Activated CD4-positive, CD25-positive, alpha-beta regulatory T cell treated with anti-CD3 and anti-CD28 coated beads, Interleukin-2, amount 50 U/mL, for 24 hours (primary cell): ENCODE data around the gene PHF5A.
A peak's percentile ranks its signal among the peaks of the same experiment; 100 is the strongest.

Experiments
- ATAC-seq, 2 donors: fragments of 150-1000 bp; cut with Tn5 transposase; one replicate each; pipeline ENCODE4 v1.10.0; 2021; ENCODE audit warnings: mild to moderate bottlenecking in 1 of 2, moderate library complexity in 1 of 2

PHF5A gene, protein sequence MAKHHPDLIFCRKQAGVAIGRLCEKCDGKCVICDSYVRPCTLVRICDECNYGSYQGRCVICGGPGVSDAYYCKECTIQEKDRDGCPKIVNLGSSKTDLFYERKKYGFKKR

DNA sequence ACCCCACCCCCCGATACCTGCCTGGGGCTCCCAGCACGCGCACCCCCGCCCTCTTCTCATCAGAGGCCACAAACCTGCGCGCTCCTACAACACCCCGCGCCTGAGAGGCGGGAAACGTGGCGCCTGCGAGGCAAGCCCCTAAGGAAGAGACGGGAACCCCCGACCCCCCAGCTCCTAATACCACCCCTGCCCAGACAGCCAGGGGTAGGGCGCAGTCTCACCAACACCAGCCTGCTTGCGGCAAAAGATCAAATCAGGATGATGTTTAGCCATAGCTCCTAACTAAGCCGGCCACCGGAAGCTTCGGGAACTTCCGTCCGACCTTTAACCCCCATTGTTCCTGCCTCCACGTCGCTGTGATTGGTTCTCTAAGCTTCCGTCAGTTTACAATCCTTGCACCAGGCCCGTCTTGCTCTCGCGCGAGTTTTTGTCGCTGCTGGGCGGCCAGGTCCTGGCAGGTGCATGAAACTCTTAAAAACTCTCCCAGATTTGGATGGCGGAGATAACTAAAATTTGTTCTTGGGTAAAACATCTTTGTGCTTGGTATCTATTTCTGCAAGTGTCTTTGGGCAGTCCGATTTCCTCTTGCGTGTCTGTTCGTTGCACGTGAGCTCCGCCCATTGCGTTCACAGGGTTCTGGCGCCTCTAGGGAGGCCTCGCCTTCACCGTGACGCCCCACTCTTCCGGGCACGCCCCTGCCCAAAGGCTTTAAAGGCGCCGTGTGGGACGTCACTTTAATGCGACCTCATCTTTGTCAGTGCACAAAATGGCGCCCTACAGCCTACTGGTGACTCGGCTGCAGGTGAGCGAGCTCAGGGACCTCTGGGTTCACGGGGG, at the start of gene PHF5A, which contains the start of gene ACO2:
TSS of gene PHF5A (minus strand) at position 312 of the 837 bp plus-strand sequence. CDS start at position 273, 39 bp downstream.
TSS of gene ACO2 (plus strand) at position 737 of the 837 bp plus-strand sequence. CDS start at position 767, 30 bp downstream.
- peak; percentile 92 to 94 for ATAC-seq

DNA sequence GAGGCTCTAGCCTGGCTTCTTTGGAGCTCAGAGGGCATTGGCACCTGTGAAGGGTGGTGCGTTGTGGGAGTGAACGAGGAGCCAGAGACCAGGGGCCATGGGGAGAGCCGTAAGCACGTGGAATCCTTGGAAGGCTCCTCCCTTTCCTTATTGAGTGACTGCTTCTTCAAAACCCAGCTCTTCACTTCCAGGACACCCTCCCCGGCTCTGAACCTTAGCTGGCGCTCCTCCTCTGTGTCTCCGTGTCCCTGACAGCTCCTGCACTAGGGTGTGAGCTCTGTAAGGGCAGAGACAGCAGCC, 49.5 kb upstream of the PHF5A start:
- no peak for ATAC-seq

DNA sequence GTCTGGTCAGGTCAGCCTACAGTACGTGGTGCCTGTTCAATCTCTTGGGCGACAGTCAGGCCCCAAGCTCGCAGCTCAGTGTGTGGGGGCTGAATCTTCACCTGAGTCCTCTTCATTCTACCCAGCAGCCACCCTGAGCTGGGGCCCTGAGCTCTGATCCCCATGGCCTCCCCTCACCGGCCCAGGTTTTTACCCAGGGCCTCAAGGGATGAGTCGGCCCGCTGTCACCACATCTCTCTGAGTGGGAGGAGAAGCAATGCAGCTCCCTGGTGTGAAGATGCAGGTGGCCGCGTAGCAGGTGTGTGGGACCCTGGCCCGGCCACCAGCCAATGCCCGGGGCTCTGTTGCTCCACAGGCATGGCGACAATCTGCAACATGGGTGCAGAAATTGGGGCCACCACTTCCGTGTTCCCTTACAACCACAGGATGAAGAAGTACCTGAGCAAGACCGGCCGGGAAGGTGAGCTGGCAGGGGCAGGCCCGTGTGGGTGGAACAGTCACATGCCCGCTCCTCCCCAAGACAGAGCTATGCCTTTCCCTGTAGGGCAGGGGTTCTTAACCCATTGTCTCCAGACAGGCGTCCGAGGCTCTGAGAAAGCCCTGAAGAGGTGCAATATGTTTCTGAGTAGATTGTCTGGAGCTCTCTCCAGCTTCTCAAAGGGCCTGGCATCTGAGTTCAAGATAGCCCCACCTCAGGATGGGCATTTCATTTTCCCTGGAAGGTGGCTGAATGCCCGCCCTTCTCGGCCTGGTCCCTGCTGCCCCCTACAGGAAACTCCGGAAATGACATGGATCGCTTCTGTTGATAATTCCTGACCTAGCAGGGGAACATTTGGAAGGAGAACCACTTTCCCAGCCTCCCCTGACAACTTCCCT, 48.9 kb upstream of the PHF5A start:
- peak; percentile 71 to 72 for ATAC-seq

DNA sequence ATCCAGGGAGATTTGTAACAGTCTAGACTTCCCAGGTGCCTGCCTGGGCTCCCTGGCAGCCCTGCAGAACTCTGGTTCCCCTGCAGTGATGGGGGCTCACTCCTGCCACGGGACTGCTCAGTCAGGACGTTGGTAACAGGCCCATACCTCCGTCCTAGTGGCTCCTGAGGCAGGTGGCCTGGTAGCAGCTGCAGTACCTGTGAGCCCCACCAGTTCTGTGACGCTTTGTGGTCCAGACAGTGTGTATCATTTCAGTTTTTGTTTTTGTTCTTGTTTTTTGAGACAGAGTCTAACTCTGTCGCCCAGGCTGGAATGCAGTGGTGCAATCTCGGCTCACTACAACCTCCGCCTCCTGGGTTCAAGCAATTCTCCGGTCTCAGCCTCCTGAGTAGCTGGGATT, 48.0 kb upstream of the PHF5A start:
- ATAC-seq = peak in 1 of 2 donors; percentile 18

DNA sequence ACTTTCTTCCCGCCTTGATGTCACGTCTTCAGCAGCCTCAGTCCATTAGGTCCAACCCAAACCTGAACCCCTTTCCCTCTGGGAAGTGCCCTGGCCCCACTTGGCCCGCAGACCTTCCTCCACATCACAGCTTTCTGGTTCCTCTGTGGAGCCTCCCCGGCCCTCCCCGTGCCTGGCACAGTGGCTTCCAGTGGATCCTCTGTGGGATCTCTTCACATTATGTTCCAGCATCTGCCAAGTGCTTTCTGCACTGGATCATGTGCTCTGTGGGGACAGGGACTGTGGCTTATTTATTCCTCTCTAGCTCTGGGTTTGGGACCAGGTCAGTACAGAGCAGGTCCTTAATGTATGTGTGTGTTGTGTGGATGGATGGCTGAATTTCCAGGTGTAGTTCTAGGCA, 44.9 kb upstream of the PHF5A start:
- no peak for ATAC-seq

DNA sequence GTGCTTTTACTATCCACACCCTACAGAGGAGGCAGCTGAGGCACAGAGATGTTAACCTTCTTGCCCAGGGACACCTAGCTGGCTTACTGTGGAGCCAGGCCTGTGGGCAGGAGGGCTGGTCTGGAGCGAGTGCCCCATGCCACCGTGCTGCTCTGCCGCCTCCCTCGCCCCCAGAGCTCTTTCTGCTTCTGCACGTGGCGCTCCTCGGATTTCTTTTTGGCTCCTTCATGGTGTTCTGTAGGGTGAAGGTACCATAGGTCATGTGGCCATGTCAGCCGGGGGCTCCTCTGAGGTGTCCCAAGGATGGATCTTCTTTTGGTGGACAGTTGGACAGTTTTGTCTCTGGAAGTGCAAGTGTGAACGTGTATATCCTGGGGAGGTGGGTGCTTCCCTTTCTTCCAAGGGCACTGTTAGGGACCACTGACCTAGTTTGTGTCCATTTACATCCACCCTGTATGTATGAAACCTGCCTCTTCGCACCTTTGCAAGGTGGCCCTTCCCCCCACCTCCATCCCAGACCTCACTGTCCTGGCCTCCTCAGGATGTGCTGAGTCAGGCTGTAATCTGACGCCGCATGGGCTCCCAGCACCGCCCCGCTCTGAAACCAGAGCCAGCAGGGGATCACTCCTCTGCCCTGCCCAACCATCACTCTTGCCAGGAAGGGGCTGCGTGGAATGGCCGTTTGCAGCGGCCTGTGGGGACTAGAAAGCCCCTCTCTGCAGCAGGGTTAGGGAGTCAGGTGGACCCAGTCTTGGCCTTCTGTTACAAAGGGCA, 44.1 kb upstream of the PHF5A start:
- no peak for ATAC-seq

DNA sequence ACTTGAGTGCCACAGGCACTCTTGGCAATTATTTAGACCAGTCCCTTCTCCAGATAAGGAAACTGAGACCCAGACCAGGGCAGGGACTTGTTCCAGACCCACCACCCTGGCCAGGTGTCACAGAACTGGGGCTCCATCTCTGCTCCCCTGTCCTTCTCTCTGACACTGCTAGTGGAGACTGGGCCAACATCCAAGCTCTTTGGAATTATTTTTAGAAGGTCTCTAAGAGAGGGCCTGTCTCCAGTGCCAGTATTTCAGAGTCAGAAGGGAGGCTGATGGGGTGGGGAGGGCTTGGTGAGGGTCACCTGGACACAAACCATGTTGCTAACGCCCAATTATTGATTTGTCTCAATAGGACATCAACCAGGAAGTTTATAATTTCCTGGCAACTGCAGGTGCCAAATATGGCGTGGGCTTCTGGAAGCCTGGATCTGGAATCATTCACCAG, 43.1 kb upstream of the PHF5A start:
- ATAC-seq = no peak

DNA sequence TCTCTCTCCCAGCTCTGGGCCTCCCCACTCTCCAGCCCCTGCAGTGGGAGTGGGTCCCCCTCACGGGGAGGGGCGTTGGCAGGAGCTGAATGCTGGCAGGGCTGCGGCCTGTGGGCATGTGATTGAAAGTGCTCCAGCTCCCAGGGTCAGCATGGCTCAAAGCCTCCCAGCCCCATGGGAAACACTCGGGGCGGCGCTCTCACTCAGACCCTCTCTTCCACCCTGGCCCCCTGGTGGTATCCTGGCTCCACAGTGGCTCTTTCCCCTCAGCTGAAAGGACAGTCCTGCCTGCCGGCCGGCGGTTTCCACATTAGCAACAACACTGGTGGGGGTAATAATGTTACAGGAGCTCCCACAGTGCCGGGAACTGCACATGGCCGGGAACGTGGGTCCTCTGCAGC, 40.3 kb upstream of the PHF5A start:
- no peak for ATAC-seq

DNA sequence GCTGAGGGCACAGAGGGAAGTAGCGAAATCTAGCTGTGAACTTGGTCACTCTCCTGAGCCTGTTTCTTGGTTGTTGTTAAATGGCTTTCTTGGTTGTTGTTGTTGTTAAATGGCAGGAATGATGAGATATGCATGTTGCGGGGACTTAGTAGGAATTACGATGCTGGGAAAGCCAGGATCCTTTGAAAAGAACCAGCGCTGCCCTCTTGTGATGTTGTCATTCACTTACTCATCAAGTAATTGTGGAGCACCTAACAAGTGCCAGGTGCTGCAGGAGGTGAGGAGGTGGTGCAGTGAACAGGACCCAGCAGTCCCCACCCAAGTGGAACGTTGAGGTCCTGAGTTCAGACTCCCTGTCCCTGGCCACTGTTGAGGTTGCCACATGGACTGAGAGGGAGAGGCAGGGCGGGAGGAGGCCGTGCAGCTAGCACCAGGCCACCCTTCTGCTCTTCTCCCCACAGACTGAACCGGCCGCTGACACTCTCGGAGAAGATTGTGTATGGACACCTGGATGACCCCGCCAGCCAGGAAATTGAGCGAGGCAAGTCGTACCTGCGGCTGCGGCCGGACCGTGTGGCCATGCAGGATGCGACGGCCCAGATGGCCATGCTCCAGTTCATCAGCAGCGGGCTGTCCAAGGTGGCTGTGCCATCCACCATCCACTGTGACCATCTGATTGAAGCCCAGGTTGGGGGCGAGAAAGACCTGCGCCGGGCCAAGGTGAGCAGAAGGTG, 39.0 kb upstream of the PHF5A start:
- ATAC-seq = no peak

DNA sequence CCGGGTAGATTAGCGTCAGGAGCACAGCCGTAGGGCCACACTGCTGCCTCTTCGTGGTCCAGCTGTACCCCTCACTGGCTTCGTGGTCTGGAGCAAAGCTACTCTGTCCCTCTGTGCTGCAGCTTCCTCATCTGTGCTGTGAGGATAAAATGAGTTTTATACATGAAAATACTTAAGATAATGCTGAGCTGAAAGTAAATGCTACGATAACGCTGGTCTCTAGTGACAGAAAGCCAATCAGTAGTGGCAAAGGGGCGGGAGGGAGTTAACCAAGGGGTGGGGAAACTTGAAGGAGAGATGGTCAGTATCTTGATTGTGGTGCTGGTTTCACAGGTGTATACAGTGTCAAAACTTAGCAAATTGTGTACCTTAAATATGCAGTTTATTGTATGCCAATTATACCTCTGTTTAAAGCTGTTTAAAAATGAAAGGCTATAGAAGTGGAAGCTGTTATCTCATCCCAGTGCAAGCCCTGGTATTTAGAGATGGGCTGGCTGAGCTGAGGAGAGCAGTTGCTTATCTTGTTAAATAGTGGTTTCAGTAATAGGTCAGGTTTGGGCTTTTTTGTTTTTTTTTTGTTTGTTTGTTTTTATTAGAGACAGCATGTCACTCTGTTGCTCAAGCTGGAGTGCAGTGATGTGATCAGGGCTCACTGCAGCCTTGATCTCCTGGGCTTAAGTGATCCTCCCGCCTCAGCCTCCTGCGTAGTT, 37.2 kb upstream of the PHF5A start:
- no peak for ATAC-seq

DNA sequence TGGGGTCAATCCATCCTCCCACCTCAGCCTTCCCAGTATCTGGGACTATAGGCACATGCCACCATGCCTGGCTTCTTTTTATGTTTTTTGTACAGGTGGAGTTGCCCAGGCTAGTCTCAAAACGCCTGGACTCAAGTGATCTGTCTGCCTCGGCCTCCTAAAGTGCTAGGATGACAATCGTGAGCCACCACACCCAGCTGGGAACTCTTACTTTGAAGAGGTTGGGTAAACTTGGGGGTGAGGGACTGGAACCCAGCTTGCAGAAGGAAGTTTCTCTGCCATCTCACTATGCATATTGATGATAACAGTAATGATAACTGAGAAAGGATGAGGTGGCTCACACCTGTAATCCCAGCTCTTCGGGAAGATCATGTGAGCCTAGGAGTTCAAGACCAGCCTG, 36.3 kb upstream of the PHF5A start:
- no peak for ATAC-seq

DNA sequence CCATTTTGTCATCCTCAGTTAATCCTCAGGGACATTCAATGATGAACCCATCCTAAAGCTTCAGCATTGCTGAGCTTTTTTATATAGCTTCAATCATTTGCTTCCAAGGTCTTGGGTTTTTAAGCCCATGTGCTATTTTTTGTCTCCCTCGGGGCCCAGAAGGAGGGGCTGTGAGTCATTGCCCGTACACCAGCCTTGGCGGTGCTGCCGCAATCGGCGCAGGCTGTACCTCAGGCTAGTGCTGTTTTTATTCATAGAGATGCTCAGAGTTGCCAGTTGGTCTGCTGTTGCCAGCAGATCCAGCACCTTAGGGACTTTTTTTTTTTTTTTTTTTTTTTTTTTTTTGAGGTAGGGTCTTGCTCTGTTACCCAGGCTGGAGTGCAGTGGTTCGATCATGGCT, 35.9 kb upstream of the PHF5A start:
- ATAC-seq = no peak

DNA sequence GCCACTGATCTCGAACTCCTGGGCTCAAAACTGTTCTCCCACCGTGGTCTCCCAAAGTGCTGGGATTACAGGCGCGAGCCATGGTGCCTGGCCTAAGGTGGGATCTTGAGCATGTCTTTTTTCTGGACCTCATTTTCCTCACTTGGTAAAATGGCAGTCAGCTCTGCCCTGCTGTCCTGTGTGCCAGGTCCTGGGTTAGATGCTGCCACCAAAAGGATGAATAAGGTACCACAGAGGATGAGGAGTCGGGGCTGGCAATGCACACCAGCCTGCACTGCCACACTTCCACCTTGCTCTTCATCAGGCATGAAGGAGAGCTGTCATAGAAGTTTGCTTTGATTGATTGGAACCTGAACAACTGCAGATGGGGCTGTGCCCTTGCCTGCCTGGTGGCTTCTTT, 32.7 kb upstream of the PHF5A start:
- ATAC-seq = peak in 1 of 2 donors; percentile 51

DNA sequence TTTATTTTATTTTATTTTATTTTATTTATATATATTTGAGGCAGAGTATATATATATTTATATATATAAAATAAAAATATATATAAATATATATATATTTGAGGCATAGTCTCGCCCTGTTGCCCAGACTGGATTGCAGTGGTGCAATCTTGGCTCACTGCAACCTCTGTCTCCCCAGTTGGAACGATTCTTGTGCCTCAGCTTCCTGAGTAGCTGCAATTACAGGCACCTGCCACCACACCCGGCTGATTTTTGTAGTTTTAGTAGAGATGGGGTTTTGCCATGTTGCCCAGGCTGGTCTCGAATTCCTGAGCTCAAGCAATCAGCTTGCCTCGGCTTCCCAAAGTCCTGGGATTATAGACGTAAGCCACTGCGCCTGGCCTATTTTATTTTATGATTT, 31.8 kb upstream of the PHF5A start:
- ATAC-seq = no peak

DNA sequence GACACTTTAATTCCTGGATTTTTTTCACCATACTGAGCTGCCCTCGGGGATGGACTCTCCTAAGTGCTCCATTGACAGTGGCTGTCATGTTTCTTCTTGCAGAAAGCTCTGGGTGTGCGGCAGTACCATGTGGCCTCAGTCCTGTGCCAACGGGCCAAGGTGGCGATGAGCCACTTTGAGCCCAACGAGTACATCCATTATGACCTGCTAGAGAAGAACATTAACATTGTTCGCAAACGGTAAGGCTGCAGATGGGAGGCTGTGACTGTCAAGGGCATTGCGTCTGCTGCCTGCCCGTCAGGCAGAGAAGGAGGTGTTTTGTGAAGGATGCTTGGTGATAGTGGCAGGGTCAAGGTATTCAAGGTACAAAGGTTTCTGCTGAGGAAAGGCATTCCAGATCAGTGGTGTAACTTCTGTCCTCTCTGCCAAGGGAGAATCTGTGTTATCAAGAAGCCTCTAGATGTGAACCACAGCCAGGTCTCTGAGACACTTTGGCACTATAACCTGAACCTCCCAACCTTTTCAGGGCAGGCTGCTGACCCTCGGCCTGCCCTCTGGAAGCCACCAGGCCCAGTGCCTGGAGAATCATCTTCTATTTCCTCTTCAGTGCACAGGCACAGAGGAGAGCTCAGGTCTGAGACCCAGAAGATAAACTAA, 31.3 kb upstream of the PHF5A start:
- ATAC-seq = no peak

DNA sequence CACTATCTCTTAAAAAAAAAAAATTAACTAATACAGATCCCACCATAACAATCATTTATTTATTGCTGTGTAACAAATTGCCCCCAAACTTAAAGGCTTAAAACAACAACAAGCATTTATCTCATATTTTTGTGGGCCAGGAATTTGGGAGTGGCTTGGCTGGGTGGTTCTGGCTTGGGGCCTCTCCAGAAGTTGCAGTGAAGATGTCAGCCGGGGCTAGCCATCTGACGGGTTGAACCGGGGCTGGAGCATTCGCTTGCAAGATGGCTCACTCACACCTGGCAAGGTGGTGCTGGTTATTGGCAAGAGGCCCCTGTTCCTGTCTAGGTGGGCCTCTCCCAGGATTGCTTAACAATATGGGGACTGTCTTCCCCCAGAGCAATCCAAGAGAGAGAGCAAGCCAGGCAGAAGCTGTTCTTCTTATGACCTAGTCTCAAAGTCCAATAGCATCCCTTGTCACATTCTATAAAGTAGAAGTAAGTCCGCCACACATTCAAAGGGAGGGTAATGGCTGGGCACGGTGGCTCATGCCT, 29.9 kb upstream of the PHF5A start:
- no peak for ATAC-seq

DNA sequence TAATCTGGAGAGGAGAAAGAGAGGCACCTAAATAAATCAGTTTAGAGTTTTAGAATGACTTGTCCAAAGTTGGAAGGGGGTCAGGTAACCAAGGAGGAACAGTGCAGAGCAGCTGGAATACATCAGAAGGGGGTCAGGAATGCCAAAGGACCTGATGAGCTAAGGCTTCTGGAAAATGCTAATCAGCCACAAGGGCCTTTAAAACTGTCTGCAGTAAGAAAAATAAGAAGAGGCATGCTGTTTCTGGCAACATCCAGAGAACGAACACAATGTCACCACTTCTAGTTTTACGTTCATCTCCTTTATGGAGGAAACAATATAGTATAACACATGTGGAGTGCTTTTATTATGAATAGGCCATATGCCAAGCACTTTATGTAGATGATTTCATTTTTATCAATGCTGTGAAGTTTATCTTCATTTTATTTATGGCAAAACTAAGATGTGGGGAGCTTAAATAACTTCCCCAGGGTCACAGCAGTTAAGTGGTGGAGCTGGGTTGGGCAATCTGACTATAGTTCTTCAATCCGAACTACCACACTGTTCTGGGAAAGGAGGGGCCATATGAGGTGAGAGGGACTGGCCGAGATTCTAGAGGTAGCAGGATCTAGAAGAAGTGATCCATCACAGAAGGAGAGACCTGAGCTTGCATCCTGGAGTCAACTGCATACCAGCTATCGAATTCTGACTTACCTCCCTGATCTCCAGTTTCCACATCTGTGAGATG, 23.0 kb upstream of the PHF5A start:
- no peak for ATAC-seq

DNA sequence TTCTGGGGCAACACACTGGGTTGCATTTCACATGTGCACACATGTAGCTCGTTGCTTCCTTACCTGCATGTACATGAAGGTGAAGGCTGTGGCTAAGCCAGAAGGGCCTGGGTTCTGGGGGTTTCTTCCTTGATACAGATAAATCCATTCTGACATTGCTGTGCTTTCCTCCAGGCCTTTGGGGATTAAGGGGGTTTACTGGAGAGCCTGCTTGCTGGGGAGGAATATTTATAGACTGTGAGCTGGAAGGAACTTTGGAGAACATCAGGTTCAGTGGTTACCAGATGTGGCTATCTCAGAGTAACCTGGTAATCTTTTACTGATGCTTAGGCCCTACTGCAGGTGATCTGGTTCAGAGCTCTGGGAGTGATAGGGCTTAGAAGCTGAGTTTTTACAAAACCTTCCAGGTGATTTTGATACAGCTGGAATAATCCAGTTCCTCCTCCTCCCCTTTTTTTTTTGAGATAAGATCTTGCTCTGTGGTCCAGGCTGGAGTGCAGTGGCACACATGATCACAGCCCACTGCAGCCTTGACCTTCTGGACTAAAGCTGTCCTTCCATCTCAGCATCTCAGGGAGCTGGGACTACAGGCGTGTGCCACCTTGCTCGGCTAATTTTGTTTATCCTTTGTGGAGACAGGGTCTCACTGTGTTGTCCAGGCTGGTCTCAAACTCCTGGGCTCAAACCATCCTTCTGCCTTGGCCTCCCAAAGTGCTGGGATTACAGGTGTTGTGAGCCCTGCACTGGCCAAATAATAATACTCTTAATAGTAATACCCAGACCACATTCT, 20.3 kb upstream of the PHF5A start:
- no peak for ATAC-seq

DNA sequence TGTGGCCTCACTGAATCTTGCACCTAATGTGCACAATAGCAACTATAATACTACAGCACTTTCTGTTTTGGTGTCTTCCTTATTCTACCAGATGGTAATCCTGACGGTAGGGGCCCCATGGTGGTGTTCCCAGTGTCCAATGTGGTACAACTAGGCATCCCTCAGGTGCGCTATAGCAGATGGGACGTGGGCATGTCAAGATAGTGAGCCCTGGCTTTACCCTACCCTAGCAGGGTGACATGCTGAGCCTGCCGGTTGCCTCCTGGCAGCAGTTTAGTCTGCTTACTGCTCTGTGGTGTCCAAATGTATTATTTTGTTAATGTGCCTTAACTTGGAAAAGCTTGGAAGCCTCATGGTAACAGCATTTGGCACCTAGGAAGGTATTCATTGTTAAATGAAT, 19.6 kb upstream of the PHF5A start:
- ATAC-seq = no peak
